H9 (cell line): Measurements from ENCODE around the gene MPP1. TPM values are rescaled to one million over a fixed set of nuclear protein-coding genes. Genes with fewer than 3 reads are reported as not detected.

Source experiments
- DNase-seq: peaks from one replicate; pipeline ENCODE4 v3.0.0-alpha.2; 2017
- H2AFZ ChIP-seq: one replicate; pipeline ENCODE4 v1.6.1; 2013; ENCODE audit warnings: mild to moderate bottlenecking, low read length, control low read depth, moderate library complexity
- H2AK5ac ChIP-seq: 2 replicates; pipeline ENCODE4 v1.6.1; 2013; ENCODE audit warnings: low read length, control low read depth, mixed read lengths; ENCODE audit not compliant: insufficient read length
- H2BK120ac ChIP-seq: one replicate; pipeline ENCODE4 v1.6.1; 2013; ENCODE audit warnings: low read depth, mild to moderate bottlenecking, low read length, control low read depth, inconsistent platforms; ENCODE audit not compliant: poor library complexity, severe bottlenecking
- H2BK12ac ChIP-seq: 2 replicates; pipeline ENCODE4 v1.6.1; 2013; ENCODE audit warnings: low read length, control low read depth, mixed read lengths, low read depth; ENCODE audit not compliant: insufficient read length
- H2BK15ac ChIP-seq: 2 replicates; pipeline ENCODE4 v1.6.1; 2013; ENCODE audit warnings: low read depth, low read length, control low read depth
- H2BK20ac ChIP-seq: one replicate; pipeline ENCODE4 v1.6.1; 2013; ENCODE audit warnings: low read depth, mild to moderate bottlenecking, low read length, control low read depth, inconsistent platforms; ENCODE audit not compliant: poor library complexity, severe bottlenecking
- H2BK5ac ChIP-seq: 2 replicates; pipeline ENCODE4 v1.6.1; 2013; ENCODE audit warnings: low read length, control low read depth, mixed read lengths; ENCODE audit not compliant: insufficient read length
- H3K14ac ChIP-seq: 2 replicates; pipeline ENCODE4 v1.6.1; 2013; ENCODE audit warnings: low read length, control low read depth; ENCODE audit not compliant: insufficient read depth
- H3K18ac ChIP-seq: 2 replicates; pipeline ENCODE4 v1.6.1; 2013; ENCODE audit warnings: low read depth, mild to moderate bottlenecking, mixed read lengths, low read length, control low read depth; ENCODE audit not compliant: insufficient read length
- H3K23ac ChIP-seq: 2 replicates; pipeline ENCODE4 v1.6.1; 2013; ENCODE audit warnings: low read length, control low read depth, mixed read lengths, low read depth; ENCODE audit not compliant: insufficient read length
- H3K23me2 ChIP-seq: 2 replicates; pipeline ENCODE4 v1.6.1; 2013; ENCODE audit warnings: low read depth, mild to moderate bottlenecking, mixed read lengths, low read length, control low read depth; ENCODE audit not compliant: insufficient read length, poor library complexity, severe bottlenecking
- H3K27ac ChIP-seq: 2 replicates; pipeline ENCODE4 v1.5.1; 2013; ENCODE audit warnings: low read length, control low read depth, mixed read lengths, low read depth; ENCODE audit not compliant: insufficient read length
- H3K27me3 ChIP-seq: 2 replicates; pipeline ENCODE4 v1.6.1; 2013; ENCODE audit warnings: low read length, control low read depth, inconsistent platforms; ENCODE audit not compliant: insufficient read depth
- H3K4ac ChIP-seq: 2 replicates; pipeline ENCODE4 v1.6.1; 2013; ENCODE audit warnings: low read depth, mild to moderate bottlenecking, control low read depth, inconsistent platforms, low read length, moderate library complexity
- H3K4me1 ChIP-seq: 2 replicates; pipeline ENCODE4 v1.6.1; 2013; ENCODE audit warnings: low read length, control low read depth, inconsistent platforms; ENCODE audit not compliant: insufficient read depth
- H3K4me2 ChIP-seq: 2 replicates; pipeline ENCODE4 v1.6.1; 2013; ENCODE audit warnings: low read length, control low read depth, mixed read lengths; ENCODE audit not compliant: insufficient read length, insufficient read depth
- H3K56ac ChIP-seq: 2 replicates; pipeline ENCODE4 v1.6.1; 2013; ENCODE audit warnings: low read depth, mild to moderate bottlenecking, mixed read lengths, low read length, control low read depth; ENCODE audit not compliant: insufficient read length
- H3K79me1 ChIP-seq: 2 replicates; pipeline ENCODE4 v1.6.1; 2013; ENCODE audit warnings: low read depth, mild to moderate bottlenecking, moderate library complexity, low read length, control low read depth, inconsistent platforms; ENCODE audit not compliant: insufficient read depth, poor library complexity, severe bottlenecking
- H3K79me2 ChIP-seq: 2 replicates; pipeline ENCODE4 v1.6.1; 2013; ENCODE audit warnings: low read length, control low read depth, inconsistent platforms; ENCODE audit not compliant: insufficient read depth
- H3K9ac ChIP-seq: 2 replicates; pipeline ENCODE4 v1.6.1; 2013; ENCODE audit warnings: low read length, control low read depth, mixed read lengths; ENCODE audit not compliant: insufficient read length; ENCODE audit errors: extremely low read depth
- H3K9me3 ChIP-seq: one replicate; pipeline ENCODE4 v1.6.1; 2013; ENCODE audit warnings: low read depth, low read length, inconsistent platforms; ENCODE audit not compliant: control insufficient read depth
- H3T11ph ChIP-seq: one replicate; pipeline ENCODE4 v1.6.1; 2013; ENCODE audit warnings: mild to moderate bottlenecking, low read length, control low read depth, inconsistent platforms
- H4K20me1 ChIP-seq: one replicate; pipeline ENCODE4 v1.6.1; 2013; ENCODE audit not compliant: control insufficient read depth, insufficient read length, insufficient read depth
- H4K5ac ChIP-seq: 2 replicates; pipeline ENCODE4 v1.6.1; 2013; ENCODE audit warnings: low read depth, mild to moderate bottlenecking, mixed read lengths, low read length, control low read depth; ENCODE audit not compliant: insufficient read length
- H4K8ac ChIP-seq: replicated peaks from 2 replicates; pipeline ENCODE4 v1.6.1; 2013; ENCODE audit warnings: low read length, control low read depth, mixed read lengths, low read depth; ENCODE audit not compliant: insufficient read length
- H4K91ac ChIP-seq: 2 replicates; pipeline ENCODE4 v1.6.1; 2013; ENCODE audit warnings: low read depth, mild to moderate bottlenecking, moderate library complexity, mixed read lengths, low read length, control low read depth; ENCODE audit not compliant: insufficient read length
- H3K27ac Mint-ChIP-seq, 3 experiments: 2 replicates in 2 of 3; 3 replicates in 1 of 3; pipeline ENCODE4 v1.8.0; 2020 to 2021; ENCODE audit warnings: mixed read lengths in 3 of 3, mild to moderate bottlenecking in 1 of 3, moderate library complexity in 1 of 3
- H3K27me3 Mint-ChIP-seq: 2 replicates; pipeline ENCODE4 v1.8.0; 2021; ENCODE audit warnings: low read depth, mild to moderate bottlenecking, moderate library complexity, mixed read lengths
- H3K36me3 Mint-ChIP-seq, 3 experiments: 2 replicates in 2 of 3; 3 replicates in 1 of 3; pipeline ENCODE4 v1.8.0; 2020 to 2021; ENCODE audit warnings: low read depth in 3 of 3, mixed read lengths in 3 of 3; ENCODE audit not compliant: insufficient read depth in 1 of 3
- H3K4me1 Mint-ChIP-seq, 2 experiments: 2 replicates each; pipeline ENCODE4 v1.8.0; 2020; ENCODE audit warnings: mixed read lengths in 2 of 2
- H3K4me3 Mint-ChIP-seq, 2 experiments: 2 replicates in 1 of 2; 3 replicates in 1 of 2; pipeline ENCODE4 v1.8.0; 2020 to 2021; ENCODE audit warnings: mild to moderate bottlenecking in 2 of 2, mixed read lengths in 2 of 2, moderate library complexity in 1 of 2
- H3K9me3 Mint-ChIP-seq, 2 experiments: 2 replicates in 1 of 2; 3 replicates in 1 of 2; pipeline ENCODE4 v1.8.0; 2020; ENCODE audit warnings: mild to moderate bottlenecking in 2 of 2, mixed read lengths in 2 of 2, moderate library complexity in 1 of 2
- CTCF ChIP-seq: fragments of 200-600 bp; sonication (generic); conservative IDR thresholded peaks from 3 replicates; pipeline ENCODE4 v1.8.0; 2021; ENCODE audit warnings: antibody characterized with exemption, mild to moderate bottlenecking
- WGBS: extraction: QIAGEN DNeasy Blood & Tissue Kit; methylation state at CpG from one replicate; pipeline ENCODE4 v1.1.7; 2013; ENCODE audit warnings: missing lambda C conversion rate, low lambda C conversion rate, mixed read lengths; ENCODE audit not compliant: insufficient read length; ENCODE audit errors: extremely low coverage; 5-methylcytosine and 5-hydroxymethylcytosine counted together
- total RNA-seq: library from RNA; stranded (reverse); gene quantifications from 2 replicates; pipeline ENCODE4 v1.2.1, GENCODE V29; 2021

The MPP1 gene
- total RNA-seq, 1 experiment from 2014 or later: 17.9 TPM

- no peak overlapping the region for H3T11ph ChIP-seq
- no peak overlapping the region for H2AK5ac ChIP-seq
- no peaks in the 10 kb centered on the region for H3K27me3 Mint-ChIP-seq
- no peak overlapping the region for H4K8ac ChIP-seq
- no peak overlapping the region for H3K18ac ChIP-seq
- H2BK120ac ChIP-seq: no peak overlapping the region
- no peak overlapping the region for H2BK15ac ChIP-seq
- H3K79me2 ChIP-seq: no peaks in the 10 kb centered on the region
- no peak overlapping the region for H3K14ac ChIP-seq
- no peak overlapping the region for H3K4me2 ChIP-seq
- no CpG with 5 or more reads among the region's 13 CpGs for WGBS
- no peak for TF ChIP-seq CTCF
- H3K27ac ChIP-seq: no peak overlapping the region
- H3K23ac ChIP-seq: no peak overlapping the region
- no peaks in the 10 kb centered on the region for H3K4me1 ChIP-seq
- DNase-seq: no peak
- H3K9me3 Mint-ChIP-seq: peaks cover 71 to 78% of the 10 kb centered on the region in 2 experiments
- peaks cover 7% of the 10 kb centered on the region in 2 experiments; a peak in 2 of 4 replicates for H3K4me1 Mint-ChIP-seq
- H3K27me3 ChIP-seq: no peaks in the 10 kb centered on the region
- H3K9me3 ChIP-seq: peaks cover 43% of the 10 kb centered on the region
- H2BK20ac ChIP-seq: no peak overlapping the region
- H3K23me2 ChIP-seq: no peaks in the 10 kb centered on the region
- H4K5ac ChIP-seq: no peak overlapping the region
- H2BK5ac ChIP-seq: no peak overlapping the region
- peaks cover 5 to 48% (median 13%) of the 10 kb centered on the region in 3 experiments; a peak in 6 of 7 replicates for H3K36me3 Mint-ChIP-seq
- no peak overlapping the region for H3K4ac ChIP-seq
- no peak overlapping the region for H3K56ac ChIP-seq
- H3K79me1 ChIP-seq: no peaks in the 10 kb centered on the region
- H4K91ac ChIP-seq: no peak overlapping the region
- H2BK12ac ChIP-seq: no peak overlapping the region
- no peak overlapping the region for H3K4me3 Mint-ChIP-seq
- H3K9ac ChIP-seq: no peak overlapping the region
- no peak overlapping the region for H2AFZ ChIP-seq
- peak overlapping the region in 1 of 3 experiments; percentile 60; a peak in 1 of 7 replicates for H3K27ac Mint-ChIP-seq
- no peaks in the 10 kb centered on the region for H4K20me1 ChIP-seq
Measured at GRCh38 chrX:154784149-154784995, 20.9 kb downstream of the MPP1 start.
